Endothelial cell of umbilical vein (primary cell): ENCODE measurements around the gene DSE. TPM values are rescaled to one million over a fixed set of nuclear protein-coding genes. Genes with fewer than 3 reads are reported as not detected.

Source experiments
- BruUV-seq: library from RNA; stranded (reverse); fragments of 400-500 nt; replicated peaks from 2 replicates; lab custom pipeline; 2021; lab: Mats Ljungman, UMichigan
- CTCF ChIA-PET: fragments of 300-600, 350-600 bp; sonication (Branson Sonifier 250); formaldehyde crosslinking; loops from one replicate; lab custom pipeline; 2021; ENCODE audit warnings: antibody characterized with exemption, inconsistent platforms; lab: Charles Lee
- POLR2A ChIA-PET: fragments of 300-600, 350-600 bp; sonication (Branson Sonifier 250); formaldehyde crosslinking; loops from one replicate; lab custom pipeline; 2021; ENCODE audit warnings: antibody characterized with exemption, inconsistent platforms; lab: Charles Lee
- DNase-seq: peaks from one replicate; pipeline ENCODE4 v3.0.0-alpha.2; 2011; ENCODE audit warnings: low read depth, low spot score
- FAIRE-seq: peaks from 2 replicates; lab custom pipeline; 2011; peaks lifted over from hg19 to GRCh38; lab: Jason Lieb, UNC
- H2AFZ ChIP-seq: 2 replicates; pipeline ENCODE4 v1.6.0; 2012; ENCODE audit warnings: low read depth, low read length, control low read depth, inconsistent platforms
- H3K27ac ChIP-seq: 2 replicates; pipeline ENCODE4 v1.5.1; 2011; ENCODE audit warnings: low read depth, mild to moderate bottlenecking, control low read depth, low read length, moderate library complexity; ENCODE audit not compliant: insufficient read depth
- H3K27me3 ChIP-seq, 2 experiments: 2 replicates each; pipeline versions ENCODE4 v1.6.0 to v1.6.1; 2011; ENCODE audit warnings: low read length in 2 of 2, mixed read lengths in 1 of 2; ENCODE audit not compliant: control insufficient read depth in 2 of 2, insufficient read depth in 2 of 2
- H3K36me3 ChIP-seq, 2 experiments: 2 replicates in 1 of 2; 3 replicates in 1 of 2; pipeline ENCODE4 v1.5.1; 2011; ENCODE audit warnings: low read length in 2 of 2, mild to moderate bottlenecking in 1 of 2, moderate library complexity in 1 of 2; ENCODE audit not compliant: control insufficient read depth in 2 of 2, insufficient read depth in 2 of 2; ENCODE audit errors: extremely low read depth in 1 of 2
- H3K4me1 ChIP-seq: 3 replicates; pipeline ENCODE4 v1.5.1; 2011; ENCODE audit warnings: mild to moderate bottlenecking, low read length; ENCODE audit not compliant: control insufficient read depth, insufficient read depth; ENCODE audit errors: extremely low read depth
- H3K4me2 ChIP-seq: 2 replicates; pipeline ENCODE4 v1.6.1; 2011; ENCODE audit warnings: low read length, control low read depth, mixed read lengths; ENCODE audit not compliant: insufficient read depth
- H3K4me3 ChIP-seq, 3 experiments: fragments of 200-600 bp in 1 of 3; sonication (generic), shearing (Covaris generic) in 1 of 3; replicated peaks in 1 of 3; 2 replicates each; pipeline ENCODE4 v1.5.1; 2011 to 2016; ENCODE audit warnings: control low read depth in 3 of 3, low read length in 3 of 3, mild to moderate bottlenecking in 2 of 3, inconsistent platforms in 1 of 3, low read depth in 1 of 3, moderate library complexity in 1 of 3; ENCODE audit not compliant: insufficient read depth in 1 of 3
- H3K79me2 ChIP-seq: 2 replicates; pipeline ENCODE4 v1.6.0; 2012; ENCODE audit warnings: low read length, inconsistent platforms; ENCODE audit not compliant: control insufficient read depth, insufficient read depth
- H3K9ac ChIP-seq: replicated peaks from 2 replicates; pipeline ENCODE3; 2011; ENCODE audit warnings: low read length, control low read depth; ENCODE audit not compliant: insufficient read depth; ENCODE audit errors: extremely low read depth
- H3K9me1 ChIP-seq: replicated peaks from 3 replicates; pipeline ENCODE4 v1.6.0; 2011; ENCODE audit warnings: mild to moderate bottlenecking, low read length; ENCODE audit not compliant: control insufficient read depth, insufficient read depth; ENCODE audit errors: extremely low read depth
- H3K9me3 ChIP-seq: replicated peaks from 2 replicates; pipeline ENCODE4 v1.5.1; 2012; ENCODE audit warnings: low read length, inconsistent platforms; ENCODE audit not compliant: control insufficient read depth, insufficient read depth
- H4K20me1 ChIP-seq: replicated peaks from 2 replicates; pipeline ENCODE3; 2011; ENCODE audit warnings: mild to moderate bottlenecking, low read length; ENCODE audit not compliant: control insufficient read depth, insufficient read depth; ENCODE audit errors: extremely low read depth
- EZH2 ChIP-seq: IDR thresholded peaks from 2 replicates; pipeline ENCODE4 v1.6.1; 2012; ENCODE audit warnings: borderline replicate concordance, low read depth, mild to moderate bottlenecking, moderate library complexity, low read length, inconsistent platforms; ENCODE audit not compliant: severe bottlenecking
- FOS ChIP-seq: IDR thresholded peaks from 2 replicates; pipeline ENCODE4 v1.6.1; 2011; ENCODE audit warnings: mild to moderate bottlenecking, low read length, moderate library complexity, borderline replicate concordance; ENCODE audit not compliant: insufficient read depth
- GATA2 ChIP-seq: IDR thresholded peaks from 2 replicates; pipeline ENCODE4 v1.7.0; 2011; ENCODE audit warnings: low read depth, mild to moderate bottlenecking, moderate library complexity, mixed read lengths, low read length; ENCODE audit not compliant: insufficient read length, insufficient read depth
- JUN ChIP-seq: IDR thresholded peaks from 2 replicates; pipeline ENCODE4 v1.6.1; 2011; ENCODE audit warnings: borderline replicate concordance, low read depth; ENCODE audit not compliant: insufficient read length, insufficient read depth
- MYC ChIP-seq: IDR thresholded peaks from one replicate; pipeline ENCODE4 v1.6.1; 2011; ENCODE audit warnings: mild to moderate bottlenecking, low read depth, low read length
- POLR2A ChIP-seq: IDR thresholded peaks from 2 replicates; pipeline ENCODE4 v1.6.1; 2012; ENCODE audit warnings: low read depth, mild to moderate bottlenecking, control low read depth, low read length
- POLR2AphosphoS5 ChIP-seq: IDR thresholded peaks from 2 replicates; pipeline ENCODE4 v1.6.1; 2012; ENCODE audit warnings: low read depth, mild to moderate bottlenecking, control low read depth, low read length, moderate library complexity; ENCODE audit not compliant: insufficient read depth
- dilution Hi-C: fragments of 300-500 bp; cut with MboI; formaldehyde crosslinking; loops from one replicate; pipeline ENCODE4 v1.15.0; 2019; ENCODE audit warnings: low sequenced_read_pairs; ENCODE audit not compliant: extremely low pct_ligation_motif_present
- intact Hi-C: fragments of 100-400 bp; cut with micrococcal nuclease; formaldehyde crosslinking; loops from one replicate; pipeline ENCODE4 v1.10.0; 2022
- polyA plus RNA-seq, 4 experiments: library from polyadenylated mRNA; depleted of rRNA in 3 of 4; stranded (reverse) in 3 of 4; unstranded in 1 of 4; fragments of >200 nt; gene quantifications; 2 replicates each; pipeline versions ENCODE4 v1.2.1 to v1.2.3, GENCODE V29; 2011 to 2012; ENCODE audit warnings: missing spikeins in 1 of 4
- total RNA-seq: library from RNA; stranded (reverse); gene quantifications from 2 replicates; pipeline ENCODE4 v1.2.3, GENCODE V29; 2021
- TF ChIP-seq, protein P1 (sequence below): IDR thresholded peaks from 2 replicates; pipeline ENCODE4 v1.6.1; 2011; ENCODE audit not compliant: insufficient read depth, insufficient read length
- TF ChIP-seq, protein P2 (sequence below), 2 donors: IDR thresholded peaks; 1 replicate in 1 of 2; 2 replicates in 1 of 2; pipeline ENCODE4 v1.5.1; 2011; ENCODE audit warnings: low read length in 2 of 2, mild to moderate bottlenecking in 2 of 2, moderate library complexity in 2 of 2, control low read depth in 1 of 2, inconsistent platforms in 1 of 2, low read depth in 1 of 2; ENCODE audit not compliant: insufficient read depth in 1 of 2; ENCODE audit errors: extremely low read depth in 1 of 2

Gene DSE
- total and polyA plus RNA-seq, 2 donors (not counting 3 experiments of a cell fraction or from before 2014, with no cell fraction given), result 12.0 to 25.0 TPM

DNA sequence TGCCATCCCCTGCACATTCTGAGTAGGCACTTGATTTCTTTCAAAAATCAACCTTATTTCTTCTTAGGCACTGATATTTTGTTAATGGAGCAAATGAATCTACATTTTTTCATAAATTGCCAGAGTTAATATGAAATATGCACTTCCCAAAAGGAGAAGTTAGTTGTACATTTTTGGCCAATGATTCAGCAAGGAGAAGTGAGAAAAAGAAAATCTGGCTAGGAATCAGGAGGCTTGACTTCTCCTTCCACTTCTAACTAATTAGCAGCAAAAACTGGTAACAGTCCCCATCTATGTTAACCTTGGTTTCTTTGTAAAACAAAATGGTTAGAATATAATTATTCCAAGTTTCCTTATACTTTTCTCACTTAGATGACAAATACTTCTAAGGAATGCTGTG is 7.0 kb upstream of the DSE start:
- Histone ChIP-seq H3K9me1 (no peaks in the 10 kb centered on the region), H3K4me1 (peaks cover 5% of the 10 kb centered on the region), H3K9ac (no peak overlapping the region), H3K79me2 (no peaks in the 10 kb centered on the region), H3K4me2 (no peak overlapping the region), H4K20me1 (no peaks in the 10 kb centered on the region), H3K9me3 (no peaks in the 10 kb centered on the region), H3K4me3 (no peak overlapping the region), H3K27ac (no peak overlapping the region), H3K27me3 (no peaks in the 10 kb centered on the region), H2AFZ (no peak overlapping the region), H3K36me3 (no peaks in the 10 kb centered on the region)
- TF ChIP-seq EZH2 (no peak), JUN (peak; percentile 4)
- dilution Hi-C loops, result no loop called here
- CTCF ChIA-PET, result interaction anchor here (0.9 to 1.0 kb wide), 2 partner anchors 76 to 95 kb away, joined by 3 to 4 read pairs; no protein-coding TSS in a partner anchor
- DNase-seq, result peak; percentile 49
- no TSS peak for BruUV-seq
- POLR2A ChIA-PET, result no interaction called here
- intact Hi-C loops, result no loop called here
- peak; percentile 31 for FAIRE-seq

DNA sequence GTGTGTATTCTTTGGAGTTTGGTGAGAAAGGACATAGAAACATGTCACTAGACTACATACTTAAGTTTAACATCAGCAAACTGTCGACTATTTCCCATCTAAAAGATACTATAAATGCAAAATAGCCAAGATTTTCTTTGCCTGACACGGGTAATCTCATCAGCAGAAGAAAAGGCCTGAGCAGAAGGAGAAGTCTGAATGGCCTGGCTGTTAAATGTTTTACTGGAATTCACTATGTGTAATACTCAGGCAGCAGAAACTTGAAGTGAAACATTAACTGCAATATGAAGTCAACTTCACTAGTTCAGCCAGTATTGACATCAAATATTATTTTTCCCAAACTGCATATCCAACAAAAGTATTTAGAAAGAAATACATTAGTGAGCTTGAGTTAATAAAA is 6.4 kb upstream of the DSE start:
- H3K4me2 ChIP-seq, result no peak overlapping the region
- no peak overlapping the region for H3K27ac ChIP-seq
- H3K36me3 ChIP-seq, result no peaks in the 10 kb centered on the region
- POLR2A ChIA-PET, result no interaction called here
- intact Hi-C loops, result no loop called here
- H3K4me1 ChIP-seq, result peaks cover 5% of the 10 kb centered on the region
- dilution Hi-C loops, result no loop called here
- no peak overlapping the region for H3K9ac ChIP-seq
- no peaks in the 10 kb centered on the region for H3K27me3 ChIP-seq
- H3K9me1 ChIP-seq, result no peaks in the 10 kb centered on the region
- no TSS peak for BruUV-seq
- TF ChIP-seq, protein P1, sequence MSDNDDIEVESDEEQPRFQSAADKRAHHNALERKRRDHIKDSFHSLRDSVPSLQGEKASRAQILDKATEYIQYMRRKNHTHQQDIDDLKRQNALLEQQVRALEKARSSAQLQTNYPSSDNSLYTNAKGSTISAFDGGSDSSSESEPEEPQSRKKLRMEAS, result no peak
- TF ChIP-seq GATA2, result no peak
- no peak for TF ChIP-seq JUN
- TF ChIP-seq POLR2AphosphoS5, result no peak
- no peak for TF ChIP-seq POLR2A
- TF ChIP-seq, protein P2, sequence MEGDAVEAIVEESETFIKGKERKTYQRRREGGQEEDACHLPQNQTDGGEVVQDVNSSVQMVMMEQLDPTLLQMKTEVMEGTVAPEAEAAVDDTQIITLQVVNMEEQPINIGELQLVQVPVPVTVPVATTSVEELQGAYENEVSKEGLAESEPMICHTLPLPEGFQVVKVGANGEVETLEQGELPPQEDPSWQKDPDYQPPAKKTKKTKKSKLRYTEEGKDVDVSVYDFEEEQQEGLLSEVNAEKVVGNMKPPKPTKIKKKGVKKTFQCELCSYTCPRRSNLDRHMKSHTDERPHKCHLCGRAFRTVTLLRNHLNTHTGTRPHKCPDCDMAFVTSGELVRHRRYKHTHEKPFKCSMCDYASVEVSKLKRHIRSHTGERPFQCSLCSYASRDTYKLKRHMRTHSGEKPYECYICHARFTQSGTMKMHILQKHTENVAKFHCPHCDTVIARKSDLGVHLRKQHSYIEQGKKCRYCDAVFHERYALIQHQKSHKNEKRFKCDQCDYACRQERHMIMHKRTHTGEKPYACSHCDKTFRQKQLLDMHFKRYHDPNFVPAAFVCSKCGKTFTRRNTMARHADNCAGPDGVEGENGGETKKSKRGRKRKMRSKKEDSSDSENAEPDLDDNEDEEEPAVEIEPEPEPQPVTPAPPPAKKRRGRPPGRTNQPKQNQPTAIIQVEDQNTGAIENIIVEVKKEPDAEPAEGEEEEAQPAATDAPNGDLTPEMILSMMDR (IDR thresholded peaks at IDR 0.05; ENCODE audit: extremely low read depth in 1 of 2, insufficient read depth in 1 of 2, low read depth in 1 of 2, low read length in 2 of 2), result no peak
- no peak for TF ChIP-seq MYC
- no peak for TF ChIP-seq EZH2
- no peak for TF ChIP-seq FOS
- H3K4me3 ChIP-seq, result no peak overlapping the region
- no peaks in the 10 kb centered on the region for H4K20me1 ChIP-seq
- CTCF ChIA-PET, result no interaction called here
- DNase-seq (no peak), FAIRE-seq (no peak)
- H2AFZ ChIP-seq, result no peak overlapping the region
- H3K9me3 ChIP-seq, result no peaks in the 10 kb centered on the region
- H3K79me2 ChIP-seq, result no peaks in the 10 kb centered on the region
